Measurements from ENCODE around the gene CIBAR2. TPM values are rescaled to one million over a fixed set of nuclear protein-coding genes. Genes with fewer than 3 reads are reported as not detected.

The CIBAR2 gene
- total and polyA plus RNA-seq, 2 donors (not counting 1 experiment from before 2014, with no cell fraction given), result not detected

DNA sequence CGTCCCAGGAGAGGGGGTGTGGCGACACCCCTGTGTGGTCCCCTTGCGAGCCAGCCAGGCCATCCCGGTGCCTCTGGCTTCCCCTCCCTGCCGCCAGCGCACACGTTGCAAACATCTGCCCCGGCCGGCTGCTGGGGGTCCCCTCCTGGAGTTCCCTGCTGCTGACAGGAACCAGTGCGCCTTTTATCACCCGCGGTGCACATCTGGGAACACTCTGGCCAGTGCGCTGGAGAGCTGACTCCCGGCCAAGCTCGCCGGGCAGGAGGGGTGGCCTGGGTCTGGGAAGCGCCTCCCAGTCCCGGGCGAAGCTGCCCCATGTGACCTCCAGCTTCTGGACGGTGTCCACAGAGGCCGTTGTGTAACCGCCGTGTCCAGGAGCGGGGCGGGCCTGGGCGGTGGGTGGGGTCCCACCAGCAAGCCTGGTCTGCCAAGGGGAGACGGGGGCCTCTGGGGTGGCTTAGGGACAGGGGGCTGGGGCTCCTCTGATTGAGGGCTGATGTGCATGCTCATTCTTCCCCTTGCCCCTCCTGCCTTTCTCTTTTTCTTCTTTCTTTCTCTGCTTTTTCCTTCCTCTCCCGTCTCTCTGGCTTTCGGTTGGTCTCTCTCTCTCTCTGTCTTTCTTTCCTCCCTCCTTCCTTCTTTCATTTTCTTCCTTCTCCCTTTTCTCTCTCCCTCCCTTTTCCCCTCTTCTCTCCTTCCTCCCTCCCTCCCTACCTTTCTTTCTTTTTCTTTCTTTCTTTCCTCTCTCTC lies 25.2 kb upstream of the CIBAR2 start:
- H3K4me2 ChIP-seq (ENCODE audit: extremely low read depth, insufficient read depth, low read length), result peak overlapping the region; percentile 71
- TF ChIP-seq EZH2 (IDR thresholded peaks at IDR 0.05; ENCODE audit: low read length, missing control alignments), result no peak
- TF ChIP-seq, protein P1, sequence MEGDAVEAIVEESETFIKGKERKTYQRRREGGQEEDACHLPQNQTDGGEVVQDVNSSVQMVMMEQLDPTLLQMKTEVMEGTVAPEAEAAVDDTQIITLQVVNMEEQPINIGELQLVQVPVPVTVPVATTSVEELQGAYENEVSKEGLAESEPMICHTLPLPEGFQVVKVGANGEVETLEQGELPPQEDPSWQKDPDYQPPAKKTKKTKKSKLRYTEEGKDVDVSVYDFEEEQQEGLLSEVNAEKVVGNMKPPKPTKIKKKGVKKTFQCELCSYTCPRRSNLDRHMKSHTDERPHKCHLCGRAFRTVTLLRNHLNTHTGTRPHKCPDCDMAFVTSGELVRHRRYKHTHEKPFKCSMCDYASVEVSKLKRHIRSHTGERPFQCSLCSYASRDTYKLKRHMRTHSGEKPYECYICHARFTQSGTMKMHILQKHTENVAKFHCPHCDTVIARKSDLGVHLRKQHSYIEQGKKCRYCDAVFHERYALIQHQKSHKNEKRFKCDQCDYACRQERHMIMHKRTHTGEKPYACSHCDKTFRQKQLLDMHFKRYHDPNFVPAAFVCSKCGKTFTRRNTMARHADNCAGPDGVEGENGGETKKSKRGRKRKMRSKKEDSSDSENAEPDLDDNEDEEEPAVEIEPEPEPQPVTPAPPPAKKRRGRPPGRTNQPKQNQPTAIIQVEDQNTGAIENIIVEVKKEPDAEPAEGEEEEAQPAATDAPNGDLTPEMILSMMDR (conservative IDR thresholded peaks at IDR 0.05 in 1 of 2, IDR thresholded peaks at IDR 0.05 in 1 of 2; ENCODE audit: low read depth in 1 of 2, low read length in 2 of 2), result no peak
- H3K9ac ChIP-seq (ENCODE audit: insufficient read depth, low read length), result peak overlapping the region; percentile 16
- H3K4me1 ChIP-seq (ENCODE audit: control insufficient read depth, extremely low read depth, insufficient read depth, low read length), result peaks cover 16% of the 10 kb centered on the region
- DNase-seq (ENCODE audit: low read depth in 2 of 2), result peak; percentile 80 to 96
- no peaks in the 10 kb centered on the region for H3K36me3 ChIP-seq (ENCODE audit: control insufficient read depth, insufficient read depth, low read length)
- H3K9me3 ChIP-seq (ENCODE audit: control insufficient read depth, insufficient read depth, low read depth, low read length), result no peaks in the 10 kb centered on the region
- H2AFZ ChIP-seq (ENCODE audit: low read length), result no peak overlapping the region
- H3K27me3 ChIP-seq (ENCODE audit: control insufficient read depth, insufficient read depth, low read length), result no peaks in the 10 kb centered on the region
- H3K27ac ChIP-seq (ENCODE audit: insufficient read depth, low read length), result peak overlapping the region; percentile 24
- H4K20me1 ChIP-seq (ENCODE audit: control insufficient read depth, extremely low read depth, insufficient read depth, low read length), result no peaks in the 10 kb centered on the region
- H3K4me3 ChIP-seq (replicated peaks in 1 of 4; ENCODE audit: control extremely low read depth in 1 of 4, insufficient read depth in 1 of 4, low read depth in 3 of 4, low read length in 4 of 4), result peak overlapping the region in 1 of 4 experiments; percentile 42
- no peaks in the 10 kb centered on the region for H3K79me2 ChIP-seq (ENCODE audit: control insufficient read depth, insufficient read depth, low read length)

- H4K20me1 ChIP-seq (ENCODE audit: control insufficient read depth, extremely low read depth, insufficient read depth, low read length), result no peaks in the 10 kb centered on the region
- no peak overlapping the region for H2AFZ ChIP-seq (ENCODE audit: low read length)
- H3K27ac ChIP-seq (ENCODE audit: insufficient read depth, low read length), result peak overlapping the region; percentile 24
- H3K9ac ChIP-seq (ENCODE audit: insufficient read depth, low read length), result peak overlapping the region; percentile 16
- H3K4me2 ChIP-seq (ENCODE audit: extremely low read depth, insufficient read depth, low read length), result peak overlapping the region; percentile 71
- H3K27me3 ChIP-seq (ENCODE audit: control insufficient read depth, insufficient read depth, low read length), result no peaks in the 10 kb centered on the region
- no peaks in the 10 kb centered on the region for H3K36me3 ChIP-seq (ENCODE audit: control insufficient read depth, insufficient read depth, low read length)
- peaks cover 16% of the 10 kb centered on the region for H3K4me1 ChIP-seq (ENCODE audit: control insufficient read depth, extremely low read depth, insufficient read depth, low read length)
- no peaks in the 10 kb centered on the region for H3K79me2 ChIP-seq (ENCODE audit: control insufficient read depth, insufficient read depth, low read length)
- H3K4me3 ChIP-seq (replicated peaks in 1 of 4; ENCODE audit: control extremely low read depth in 1 of 4, insufficient read depth in 1 of 4, low read depth in 3 of 4, low read length in 4 of 4), result peak overlapping the region in 1 of 4 experiments; percentile 1
- DNase-seq (ENCODE audit: low read depth in 2 of 2), result peak in 1 of 2 donors; percentile 67
- H3K9me3 ChIP-seq (ENCODE audit: control insufficient read depth, insufficient read depth, low read depth, low read length), result no peaks in the 10 kb centered on the region
- TF ChIP-seq, protein P1 (conservative IDR thresholded peaks at IDR 0.05 in 1 of 2, IDR thresholded peaks at IDR 0.05 in 1 of 2; ENCODE audit: low read depth in 1 of 2, low read length in 2 of 2), result no peak
- no peak for TF ChIP-seq EZH2 (IDR thresholded peaks at IDR 0.05; ENCODE audit: low read length, missing control alignments)
Observed at GRCh38 chr16:85136702-85137322, 24.5 kb upstream of the CIBAR2 start.

- Histone ChIP-seq H4K20me1 (ENCODE audit: control insufficient read depth, extremely low read depth, insufficient read depth, low read length) (no peaks in the 10 kb centered on the region), H3K4me2 (ENCODE audit: extremely low read depth, insufficient read depth, low read length) (no peak overlapping the region), H3K36me3 (ENCODE audit: control insufficient read depth, insufficient read depth, low read length) (no peaks in the 10 kb centered on the region), H3K9me3 (ENCODE audit: control insufficient read depth, insufficient read depth, low read depth, low read length) (no peaks in the 10 kb centered on the region), H3K4me1 (ENCODE audit: control insufficient read depth, extremely low read depth, insufficient read depth, low read length) (peaks cover 16% of the 10 kb centered on the region), H3K27me3 (ENCODE audit: control insufficient read depth, insufficient read depth, low read length) (no peaks in the 10 kb centered on the region), H3K9ac (ENCODE audit: insufficient read depth, low read length) (no peak overlapping the region), H2AFZ (ENCODE audit: low read length) (no peak overlapping the region), H3K27ac (ENCODE audit: insufficient read depth, low read length) (peak overlapping the region; percentile 1), H3K4me3 (replicated peaks in 1 of 4; ENCODE audit: control extremely low read depth in 1 of 4, insufficient read depth in 1 of 4, low read depth in 3 of 4, low read length in 4 of 4) (no peak overlapping the region), H3K79me2 (ENCODE audit: control insufficient read depth, insufficient read depth, low read length) (no peaks in the 10 kb centered on the region)
- DNase-seq (ENCODE audit: low read depth in 2 of 2), result peak in 1 of 2 donors; percentile 45
- TF ChIP-seq, protein P1 (conservative IDR thresholded peaks at IDR 0.05 in 1 of 2, IDR thresholded peaks at IDR 0.05 in 1 of 2; ENCODE audit: low read depth in 1 of 2, low read length in 2 of 2), result no peak
- no peak for TF ChIP-seq EZH2 (IDR thresholded peaks at IDR 0.05; ENCODE audit: low read length, missing control alignments)
Observed at GRCh38 chr16:85136213-85136701, 24.0 kb upstream of the CIBAR2 start.

Data from fibroblast of lung (primary cell).